GM19193 (cell line): ENCODE results near the gene DROSHA.

ENCODE experiments used
- POLR2A ChIP-seq: IDR thresholded peaks from 4 replicates; pipeline ENCODE4 v1.6.1; 2011; ENCODE audit not compliant: insufficient read depth, insufficient read length; ENCODE audit errors: extremely low read depth

Gene DROSHA

DNA sequence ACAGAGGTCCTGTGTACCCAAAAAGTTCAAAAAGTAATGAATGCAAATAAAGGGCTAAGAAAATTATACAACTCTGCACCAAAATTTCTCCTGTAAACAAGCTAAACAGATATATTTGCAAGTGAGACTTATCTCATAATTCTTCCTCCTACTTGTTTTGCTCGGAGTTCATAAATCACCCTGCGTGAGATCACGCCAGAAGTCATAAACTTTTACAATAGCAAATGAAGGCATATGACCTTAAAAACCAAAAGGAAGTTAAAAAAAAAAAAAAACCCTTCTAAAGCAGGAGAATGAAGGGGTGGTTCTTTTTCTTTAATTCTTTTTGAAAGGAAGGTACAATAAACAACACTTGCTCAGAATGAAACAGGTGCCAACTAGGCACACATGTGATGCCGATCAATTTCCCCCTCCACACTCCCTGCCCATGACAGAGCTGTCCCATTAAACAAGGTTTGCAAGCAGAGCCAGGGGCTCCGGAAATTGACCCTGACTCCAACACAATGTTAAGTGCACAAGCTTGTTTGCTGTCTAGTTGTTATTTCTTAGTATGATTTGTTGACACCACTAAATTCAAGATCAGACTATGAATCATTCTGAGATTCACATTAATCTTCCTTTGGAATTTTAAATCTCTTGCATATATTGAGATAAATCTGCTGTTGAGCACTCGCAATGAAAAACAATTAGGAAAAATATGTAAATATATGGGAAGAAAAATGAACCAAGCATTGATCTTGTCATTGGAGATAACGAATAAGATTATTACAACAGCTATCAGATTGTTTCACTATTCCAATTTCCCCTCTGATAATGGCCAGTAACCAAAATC is 46.3 kb downstream of the DROSHA start:
- no peak for TF ChIP-seq POLR2A

- no peak for TF ChIP-seq POLR2A
These were observed 50.2 kb downstream of the DROSHA start for GRCh38 chr5:31481531-31482165.

GRCh38 chr5:31479706-31480105 is 52.2 kb downstream of the DROSHA start:
- TF ChIP-seq POLR2A: no peak

- no peak for TF ChIP-seq POLR2A
These were observed 53.0 kb downstream of the DROSHA start for GRCh38 chr5:31478901-31479300.

- TF ChIP-seq POLR2A: no peak
These were observed 53.9 kb downstream of the DROSHA start for GRCh38 chr5:31477971-31478370.

- TF ChIP-seq POLR2A: no peak
These were observed 54.4 kb downstream of the DROSHA start for GRCh38 chr5:31477516-31477915.

DNA sequence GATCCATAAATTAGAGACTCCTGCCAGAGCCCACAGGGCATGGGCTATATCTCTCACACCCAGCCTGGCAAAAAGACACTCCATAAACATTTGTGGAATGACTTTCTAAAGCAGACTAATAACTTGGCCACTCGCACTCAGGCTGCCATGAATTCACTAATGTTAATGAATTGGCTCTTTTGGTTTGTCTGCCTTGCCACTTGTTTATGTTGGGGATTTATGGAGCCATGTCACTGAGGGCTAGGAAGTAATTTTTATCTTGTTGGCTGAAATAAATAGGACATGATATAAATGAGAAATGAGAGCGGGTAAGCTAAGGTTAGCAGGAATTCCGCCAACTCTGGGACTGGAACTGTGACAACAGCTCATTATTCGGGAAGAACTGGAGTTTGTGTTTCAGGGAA is 55.2 kb downstream of the DROSHA start:
- TF ChIP-seq POLR2A: no peak

GRCh38 chr5:31471916-31472315 is 60.0 kb downstream of the DROSHA start:
- TF ChIP-seq POLR2A: no peak

- TF ChIP-seq POLR2A: no peak
These were observed 60.9 kb downstream of the DROSHA start for GRCh38 chr5:31471040-31471439.

DNA sequence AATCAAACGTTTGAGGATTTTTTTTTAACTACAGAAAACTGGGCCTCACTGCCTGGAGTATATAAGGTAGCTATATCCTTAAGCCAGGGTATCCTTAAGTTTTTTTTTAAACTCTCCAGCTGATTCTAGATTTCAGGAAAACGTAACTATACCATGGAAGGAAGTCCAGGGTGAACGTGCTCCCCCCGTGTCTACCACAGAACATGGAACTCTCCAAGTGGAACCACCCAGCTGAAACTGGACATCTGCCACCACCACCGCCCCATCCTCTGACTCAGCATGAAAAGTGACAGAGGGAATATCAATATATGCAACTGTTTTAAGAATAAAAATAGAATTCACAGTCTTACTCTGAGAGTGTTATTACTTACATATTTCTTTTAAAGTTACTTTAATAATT is 61.3 kb downstream of the DROSHA start:
- no peak for TF ChIP-seq POLR2A

- no peak for TF ChIP-seq POLR2A
These were observed 62.0 kb downstream of the DROSHA start for GRCh38 chr5:31469886-31470285.

DNA sequence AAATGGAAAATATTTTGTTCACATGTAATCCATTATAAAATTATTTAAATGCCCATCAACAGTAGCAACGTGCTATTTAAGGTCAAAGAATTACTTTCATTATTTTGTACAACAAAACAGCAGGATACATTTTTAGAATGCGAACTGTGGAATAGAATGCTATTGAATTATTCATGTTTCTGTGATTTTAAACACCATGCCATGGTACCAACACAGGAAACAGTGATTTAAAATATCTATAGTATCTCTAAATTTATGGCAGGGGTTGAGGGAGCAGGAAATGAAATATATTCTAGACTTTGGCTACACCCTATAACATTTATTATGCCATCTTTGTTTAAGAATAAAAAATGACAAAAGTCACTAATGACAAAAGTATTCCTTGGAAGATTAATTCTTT is 62.4 kb downstream of the DROSHA start:
- no peak for TF ChIP-seq POLR2A

- no peak for TF ChIP-seq POLR2A
These were observed 66.6 kb downstream of the DROSHA start for GRCh38 chr5:31465291-31465690.

- no peak for TF ChIP-seq POLR2A
These were observed 67.8 kb downstream of the DROSHA start for GRCh38 chr5:31464081-31464480.

DNA sequence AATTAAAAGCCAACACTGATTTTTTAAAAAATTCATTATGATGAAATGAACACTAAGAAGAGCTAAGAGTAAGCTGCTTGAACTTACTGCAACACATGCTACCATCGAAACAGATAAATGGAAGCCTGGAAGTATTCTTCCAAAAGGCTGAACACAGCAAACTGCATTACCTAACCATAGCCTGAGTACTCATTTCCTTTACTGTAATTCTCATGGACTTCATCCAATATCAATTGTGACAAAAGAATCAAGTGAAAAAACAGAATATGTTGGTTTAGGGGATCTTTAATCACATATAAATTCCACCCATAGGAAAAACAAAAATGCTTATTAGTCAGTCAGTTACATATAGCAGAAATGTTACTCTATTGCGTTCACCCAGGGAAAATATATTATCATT is 68.5 kb downstream of the DROSHA start:
- no peak for TF ChIP-seq POLR2A

- TF ChIP-seq POLR2A: no peak
These were observed 72.3 kb downstream of the DROSHA start for GRCh38 chr5:31459594-31459993.

DNA sequence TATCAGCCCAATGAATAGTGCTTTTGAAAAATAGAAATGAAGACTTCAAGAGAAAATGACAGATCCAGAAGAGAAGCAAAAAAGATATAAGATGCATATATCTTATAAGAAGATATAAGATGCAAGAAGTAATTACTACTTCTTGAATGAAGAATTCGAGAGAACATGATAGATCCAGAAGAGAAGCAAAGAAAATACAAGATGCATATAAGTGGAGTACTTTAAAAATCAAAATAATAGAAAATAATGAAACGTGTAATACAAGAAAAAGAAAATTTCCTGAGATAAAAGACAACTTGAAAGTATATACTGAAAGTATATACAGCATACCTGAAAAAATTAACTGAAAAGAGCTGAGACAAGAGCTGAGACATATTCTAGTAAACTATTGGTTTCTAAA is 76.7 kb downstream of the DROSHA start:
- TF ChIP-seq POLR2A: no peak

GRCh38 chr5:31453522-31453921 is 78.4 kb downstream of the DROSHA start:
- no peak for TF ChIP-seq POLR2A
